ENCODE measurements around the gene ANKH.

The ANKH gene

GRCh38 chr5:14813747-14814146 is 57.8 kb downstream of the ANKH start:
- H3K79me2 ChIP-seq (ENCODE audit: control insufficient read depth, insufficient read depth, low read length), result no peaks in the 10 kb centered on the region

GRCh38 chr5:14812166-14812565 is 59.4 kb downstream of the ANKH start:
- H2AK5ac ChIP-seq (ENCODE audit: low read length), result no peak overlapping the region
- H3K18ac ChIP-seq (ENCODE audit: low read length), result no peak overlapping the region
- H3K4me3 ChIP-seq (ENCODE audit: low read length), result no peak overlapping the region
- H4K8ac ChIP-seq (ENCODE audit: low read depth, low read length), result no peak overlapping the region
- WGBS (ENCODE audit: extremely low coverage, insufficient coverage, low lambda C conversion rate), result no CpG with 5 or more reads among the region's 5 CpGs
- no peak overlapping the region for H3K9ac ChIP-seq (ENCODE audit: low read length)
- no peak overlapping the region for H3K23ac ChIP-seq (ENCODE audit: low read length)
- no peak overlapping the region for H3K4me2 ChIP-seq (ENCODE audit: low read length)
- no peaks in the 10 kb centered on the region for H3K36me3 ChIP-seq (ENCODE audit: control insufficient read depth, insufficient read depth, low read length)
- no peaks in the 10 kb centered on the region for H3K4me1 ChIP-seq (ENCODE audit: control insufficient read depth, low read depth, low read length)
- no peak overlapping the region for H2BK120ac ChIP-seq (ENCODE audit: low read depth, low read length)
- H4K5ac ChIP-seq (ENCODE audit: low read length), result no peak overlapping the region
- no peak overlapping the region for H3K27ac ChIP-seq (ENCODE audit: low read depth, low read length)
- H3K56ac ChIP-seq (ENCODE audit: low read length), result no peak overlapping the region
- H3K4ac ChIP-seq (ENCODE audit: low read depth, low read length), result no peak overlapping the region
- H2BK15ac ChIP-seq (replicated peaks; ENCODE audit: low read depth), result no peak overlapping the region
- H3K79me1 ChIP-seq (ENCODE audit: low read length), result no peaks in the 10 kb centered on the region
- no peak for DNase-seq
- no peaks in the 10 kb centered on the region for H3K79me2 ChIP-seq (ENCODE audit: control insufficient read depth, insufficient read depth, low read length)
- H3K27me3 ChIP-seq (ENCODE audit: insufficient read depth, low read length, poor library complexity), result no peaks in the 10 kb centered on the region
- H2BK5ac ChIP-seq (ENCODE audit: low read length), result no peak overlapping the region

More at GRCh38 chr5:14813747-14814146, 57.8 kb downstream of the ANKH start:
- no peak overlapping the region for H2BK15ac ChIP-seq (replicated peaks; ENCODE audit: low read depth)
- no peak overlapping the region for H3K23ac ChIP-seq (ENCODE audit: low read length)
- WGBS (ENCODE audit: extremely low coverage, insufficient coverage, low lambda C conversion rate), result no CpG with 5 or more reads among the region's 3 CpGs
- H2BK5ac ChIP-seq (ENCODE audit: low read length), result no peak overlapping the region
- no peak overlapping the region for H3K27ac ChIP-seq (ENCODE audit: low read depth, low read length)
- H3K4ac ChIP-seq (ENCODE audit: low read depth, low read length), result no peak overlapping the region
- H3K18ac ChIP-seq (ENCODE audit: low read length), result no peak overlapping the region
- H3K9ac ChIP-seq (ENCODE audit: low read length), result no peak overlapping the region
- H3K4me2 ChIP-seq (ENCODE audit: low read length), result no peak overlapping the region
- H3K56ac ChIP-seq (ENCODE audit: low read length), result no peak overlapping the region
- H3K36me3 ChIP-seq (ENCODE audit: control insufficient read depth, insufficient read depth, low read length), result no peaks in the 10 kb centered on the region
- H3K4me3 ChIP-seq (ENCODE audit: low read length), result no peak overlapping the region
- no peak overlapping the region for H4K5ac ChIP-seq (ENCODE audit: low read length)
- no peak for DNase-seq
- H3K79me1 ChIP-seq (ENCODE audit: low read length), result no peaks in the 10 kb centered on the region
- no peaks in the 10 kb centered on the region for H3K4me1 ChIP-seq (ENCODE audit: control insufficient read depth, low read depth, low read length)
- no peak overlapping the region for H2AK5ac ChIP-seq (ENCODE audit: low read length)
- H2BK120ac ChIP-seq (ENCODE audit: low read depth, low read length), result no peak overlapping the region
- H4K8ac ChIP-seq (ENCODE audit: low read depth, low read length), result no peak overlapping the region
- no peaks in the 10 kb centered on the region for H3K27me3 ChIP-seq (ENCODE audit: insufficient read depth, low read length, poor library complexity)

- WGBS (ENCODE audit: extremely low coverage, insufficient coverage, low lambda C conversion rate), result no CpG with 5 or more reads among the region's 12 CpGs
- no peak for DNase-seq
Observed at GRCh38 chr5:14810928-14811572, 60.5 kb downstream of the ANKH start.

GRCh38 chr5:14810282-14810681 is 61.3 kb downstream of the ANKH start:
- Histone ChIP-seq H3K4ac (ENCODE audit: low read depth, low read length) (no peak overlapping the region), H3K79me1 (ENCODE audit: low read length) (no peaks in the 10 kb centered on the region), H3K4me3 (ENCODE audit: low read length) (no peak overlapping the region), H3K27ac (ENCODE audit: low read depth, low read length) (no peak overlapping the region), H2BK120ac (ENCODE audit: low read depth, low read length) (no peak overlapping the region), H3K23ac (ENCODE audit: low read length) (no peak overlapping the region), H2AK5ac (ENCODE audit: low read length) (no peak overlapping the region), H4K5ac (ENCODE audit: low read length) (no peak overlapping the region), H3K79me2 (ENCODE audit: control insufficient read depth, insufficient read depth, low read length) (no peaks in the 10 kb centered on the region), H3K36me3 (ENCODE audit: control insufficient read depth, insufficient read depth, low read length) (no peaks in the 10 kb centered on the region), H4K8ac (ENCODE audit: low read depth, low read length) (no peak overlapping the region), H2BK5ac (ENCODE audit: low read length) (no peak overlapping the region), H3K27me3 (ENCODE audit: insufficient read depth, low read length, poor library complexity) (no peaks in the 10 kb centered on the region), H3K56ac (ENCODE audit: low read length) (no peak overlapping the region), H3K4me2 (ENCODE audit: low read length) (no peak overlapping the region), H3K18ac (ENCODE audit: low read length) (no peak overlapping the region), H3K4me1 (ENCODE audit: control insufficient read depth, low read depth, low read length) (no peaks in the 10 kb centered on the region), H3K9ac (ENCODE audit: low read length) (no peak overlapping the region), H2BK15ac (replicated peaks; ENCODE audit: low read depth) (no peak overlapping the region)
- no peak for DNase-seq
- whole genome bisulfite sequencing (ENCODE audit: extremely low coverage, insufficient coverage, low lambda C conversion rate), result no CpG with 5 or more reads among the region's 6 CpGs

More at GRCh38 chr5:14810928-14811572, 60.5 kb downstream of the ANKH start:
- H3K79me1 ChIP-seq (ENCODE audit: low read length), result no peaks in the 10 kb centered on the region
- no peak overlapping the region for H4K8ac ChIP-seq (ENCODE audit: low read depth, low read length)
- H3K4me2 ChIP-seq (ENCODE audit: low read length), result no peak overlapping the region
- no peak overlapping the region for H3K9ac ChIP-seq (ENCODE audit: low read length)
- no peak overlapping the region for H4K5ac ChIP-seq (ENCODE audit: low read length)
- no peak overlapping the region for H3K18ac ChIP-seq (ENCODE audit: low read length)
- no peak overlapping the region for H2BK120ac ChIP-seq (ENCODE audit: low read depth, low read length)
- no peak overlapping the region for H2AK5ac ChIP-seq (ENCODE audit: low read length)
- H3K4me3 ChIP-seq (ENCODE audit: low read length), result no peak overlapping the region
- no peak overlapping the region for H3K56ac ChIP-seq (ENCODE audit: low read length)
- no peaks in the 10 kb centered on the region for H3K27me3 ChIP-seq (ENCODE audit: insufficient read depth, low read length, poor library complexity)
- no peaks in the 10 kb centered on the region for H3K4me1 ChIP-seq (ENCODE audit: control insufficient read depth, low read depth, low read length)
- no peak overlapping the region for H3K23ac ChIP-seq (ENCODE audit: low read length)
- H3K79me2 ChIP-seq (ENCODE audit: control insufficient read depth, insufficient read depth, low read length), result no peaks in the 10 kb centered on the region
- H3K4ac ChIP-seq (ENCODE audit: low read depth, low read length), result no peak overlapping the region
- no peak overlapping the region for H3K27ac ChIP-seq (ENCODE audit: low read depth, low read length)
- H3K36me3 ChIP-seq (ENCODE audit: control insufficient read depth, insufficient read depth, low read length), result no peaks in the 10 kb centered on the region
- no peak overlapping the region for H2BK15ac ChIP-seq (replicated peaks; ENCODE audit: low read depth)
- H2BK5ac ChIP-seq (ENCODE audit: low read length), result no peak overlapping the region

GRCh38 chr5:14809369-14810155 is 62.0 kb downstream of the ANKH start:
- no peaks in the 10 kb centered on the region for H3K27me3 ChIP-seq (ENCODE audit: insufficient read depth, low read length, poor library complexity)
- H3K4ac ChIP-seq (ENCODE audit: low read depth, low read length), result no peak overlapping the region
- H3K79me2 ChIP-seq (ENCODE audit: control insufficient read depth, insufficient read depth, low read length), result no peaks in the 10 kb centered on the region
- no peak overlapping the region for H3K4me3 ChIP-seq (ENCODE audit: low read length)
- peak; percentile 28 for DNase-seq
- H4K5ac ChIP-seq (ENCODE audit: low read length), result no peak overlapping the region
- no peak overlapping the region for H3K18ac ChIP-seq (ENCODE audit: low read length)
- no peak overlapping the region for H3K4me2 ChIP-seq (ENCODE audit: low read length)
- no peak overlapping the region for H2BK15ac ChIP-seq (replicated peaks; ENCODE audit: low read depth)
- no peak overlapping the region for H2AK5ac ChIP-seq (ENCODE audit: low read length)
- no peak overlapping the region for H3K23ac ChIP-seq (ENCODE audit: low read length)
- H3K27ac ChIP-seq (ENCODE audit: low read depth, low read length), result no peak overlapping the region
- H3K56ac ChIP-seq (ENCODE audit: low read length), result no peak overlapping the region
- H2BK120ac ChIP-seq (ENCODE audit: low read depth, low read length), result no peak overlapping the region
- H4K8ac ChIP-seq (ENCODE audit: low read depth, low read length), result no peak overlapping the region
- no peaks in the 10 kb centered on the region for H3K36me3 ChIP-seq (ENCODE audit: control insufficient read depth, insufficient read depth, low read length)
- no CpG with 5 or more reads among the region's 11 CpGs for WGBS (ENCODE audit: extremely low coverage, insufficient coverage, low lambda C conversion rate)
- no peak overlapping the region for H3K9ac ChIP-seq (ENCODE audit: low read length)
- H2BK5ac ChIP-seq (ENCODE audit: low read length), result no peak overlapping the region
- no peaks in the 10 kb centered on the region for H3K79me1 ChIP-seq (ENCODE audit: low read length)
- H3K4me1 ChIP-seq (ENCODE audit: control insufficient read depth, low read depth, low read length), result no peaks in the 10 kb centered on the region
